Measurements from ENCODE around the gene UBE3A.

UBE3A gene

GRCh38 chr15:25402342-25402741, 36.5 kb downstream of the UBE3A start:
- DNase-seq = no peak

DNA sequence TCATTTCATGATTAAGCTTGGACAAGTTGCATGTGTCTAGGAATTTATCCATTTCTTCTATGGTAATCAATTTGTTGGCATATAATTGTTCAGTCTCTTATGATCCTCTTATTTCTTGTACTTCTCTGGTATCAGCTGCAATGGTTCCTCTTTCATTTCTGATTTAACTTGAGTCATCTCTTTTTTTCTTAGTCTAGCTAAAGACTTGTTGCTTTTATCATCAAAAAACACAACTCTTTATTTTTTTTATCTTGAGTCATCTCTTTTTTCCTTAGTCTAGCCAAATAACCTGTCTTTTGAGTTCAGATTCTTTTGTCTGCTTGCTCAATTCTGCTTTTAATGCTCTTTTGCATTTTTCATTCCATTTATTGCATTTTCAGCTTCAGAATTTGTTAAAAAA, 37.3 kb downstream of the UBE3A start:
- no peak for DNase-seq

DNA sequence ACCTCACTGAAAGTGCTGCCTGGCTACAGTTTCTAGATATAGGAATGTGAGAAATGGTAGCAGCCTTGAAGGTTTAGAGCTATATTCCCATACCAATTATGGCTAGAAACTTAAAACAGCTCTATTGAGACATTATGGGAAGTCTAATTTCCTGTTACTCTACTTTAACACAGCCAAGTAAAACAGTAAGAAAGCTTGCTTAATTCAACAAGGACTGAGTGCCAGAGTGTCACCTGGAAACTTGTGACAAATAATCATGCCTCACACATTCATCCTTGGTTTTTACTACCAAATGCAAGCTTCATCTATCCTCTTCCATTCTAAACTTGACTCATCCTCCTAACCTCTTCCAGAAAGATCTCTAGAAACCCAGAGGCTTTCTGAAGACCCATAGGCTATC, 41.7 kb downstream of the UBE3A start:
- DNase-seq = no peak

DNA sequence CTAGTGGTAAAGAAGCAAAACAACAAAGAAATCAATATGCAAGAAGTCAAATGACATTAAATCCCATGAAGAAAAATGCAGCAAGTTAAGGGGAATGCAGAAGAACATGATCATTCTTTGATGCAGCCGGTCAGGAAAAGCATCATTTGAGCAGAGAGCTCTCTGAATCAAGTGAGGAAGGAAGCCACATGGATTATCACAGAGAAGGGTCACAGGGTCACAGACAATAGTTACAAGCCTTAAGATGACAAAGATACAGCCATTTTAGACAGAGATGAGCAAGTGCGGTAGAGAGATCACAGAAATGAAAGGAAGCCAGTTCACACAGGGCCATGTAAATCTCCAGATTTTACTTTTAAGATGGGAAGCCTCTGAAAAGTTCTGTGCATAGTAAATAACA, 43.9 kb downstream of the UBE3A start:
- DNase-seq = no peak

GRCh38 chr15:25392806-25393205, 46.0 kb downstream of the UBE3A start:
- DNase-seq = no peak

- DNase-seq = no peak
Observed at GRCh38 chr15:25391971-25392721, 46.7 kb downstream of the UBE3A start.

GRCh38 chr15:25385986-25386385, 52.8 kb downstream of the UBE3A start:
- DNase-seq = no peak

GRCh38 chr15:25381579-25381978, 57.2 kb downstream of the UBE3A start:
- no peak for DNase-seq

DNA sequence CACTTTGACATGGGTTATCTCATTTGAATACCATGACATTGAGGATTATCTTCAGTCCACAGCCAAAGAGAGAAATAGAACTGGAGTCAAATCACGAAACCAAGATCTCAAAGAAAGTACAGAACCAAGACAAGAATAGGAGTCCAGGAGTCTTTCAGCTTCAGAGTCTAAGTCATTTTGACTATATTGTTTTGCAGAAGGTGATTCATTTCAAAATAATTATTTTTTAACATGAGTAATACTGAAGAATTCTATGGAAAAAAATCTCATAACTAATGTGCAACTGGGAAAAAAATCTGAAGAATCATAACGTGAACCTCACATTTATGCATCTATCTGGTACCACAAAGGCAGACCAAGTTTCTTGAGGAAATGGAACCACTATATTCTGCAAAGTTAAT, 60.3 kb downstream of the UBE3A start:
- DNase-seq = no peak

DNA sequence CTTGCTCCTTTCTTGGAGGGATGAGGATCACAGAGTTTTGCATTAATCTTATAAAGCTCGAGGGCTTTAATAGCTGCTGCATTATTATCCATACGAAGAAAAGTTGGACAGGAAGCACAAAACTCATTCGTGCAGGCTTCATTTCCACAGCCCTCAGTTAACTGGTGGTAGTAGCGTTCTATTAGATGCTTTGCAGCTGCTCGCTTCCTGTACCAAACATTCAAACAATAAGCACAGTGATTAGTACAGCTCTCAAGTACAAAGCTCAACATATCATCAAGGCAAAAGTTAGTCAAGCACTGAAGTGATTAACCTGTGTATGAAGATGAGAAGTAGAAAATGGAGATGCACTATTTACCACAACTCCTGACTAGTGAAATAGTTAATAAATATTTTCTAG, 63.3 kb downstream of the UBE3A start:
- DNase-seq = no peak

DNA sequence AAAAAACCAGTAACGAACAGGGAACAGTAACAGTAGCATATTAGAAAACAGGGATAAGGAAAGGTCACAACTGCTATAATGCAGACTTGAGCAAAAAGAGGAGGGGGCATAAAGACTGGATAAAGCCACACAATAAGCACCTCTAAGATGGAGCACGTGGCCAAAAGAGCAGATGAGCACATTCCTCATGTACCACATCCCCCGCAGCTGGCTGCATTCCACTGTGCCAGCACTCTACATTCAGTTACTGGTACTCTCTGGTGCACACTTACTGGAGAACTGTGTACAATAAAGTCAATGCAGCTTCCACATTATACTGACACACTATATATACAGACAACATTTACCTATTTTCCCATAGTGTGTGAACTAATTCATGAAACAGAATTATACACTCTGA, 64.7 kb downstream of the UBE3A start:
- no peak for DNase-seq

- no peak for DNase-seq
Observed at GRCh38 chr15:25372298-25372697, 66.5 kb downstream of the UBE3A start.

DNA sequence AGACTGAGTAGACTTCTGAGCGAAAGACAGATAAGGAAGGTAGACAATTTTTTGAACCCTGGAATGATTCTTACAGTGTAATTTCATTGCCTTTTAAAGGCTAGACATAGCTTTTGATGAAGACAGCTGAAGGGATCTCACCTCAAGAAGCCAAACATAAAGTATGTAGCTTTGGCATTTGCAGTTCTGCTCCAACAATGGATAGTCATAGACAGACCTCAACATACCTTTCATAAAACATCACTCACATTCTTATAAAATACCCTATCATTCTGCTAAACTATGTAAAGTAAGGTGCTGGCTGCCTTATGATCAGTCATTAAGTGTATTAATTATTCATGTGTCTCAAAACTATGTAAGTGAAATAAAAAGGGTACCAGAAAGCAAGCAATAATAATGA, 70.0 kb downstream of the UBE3A start:
- DNase-seq = no peak

GRCh38 chr15:25366058-25366457, 72.8 kb downstream of the UBE3A start:
- DNase-seq = no peak

GRCh38 chr15:25362545-25362944, 76.3 kb downstream of the UBE3A start:
- DNase-seq = no peak

DNA sequence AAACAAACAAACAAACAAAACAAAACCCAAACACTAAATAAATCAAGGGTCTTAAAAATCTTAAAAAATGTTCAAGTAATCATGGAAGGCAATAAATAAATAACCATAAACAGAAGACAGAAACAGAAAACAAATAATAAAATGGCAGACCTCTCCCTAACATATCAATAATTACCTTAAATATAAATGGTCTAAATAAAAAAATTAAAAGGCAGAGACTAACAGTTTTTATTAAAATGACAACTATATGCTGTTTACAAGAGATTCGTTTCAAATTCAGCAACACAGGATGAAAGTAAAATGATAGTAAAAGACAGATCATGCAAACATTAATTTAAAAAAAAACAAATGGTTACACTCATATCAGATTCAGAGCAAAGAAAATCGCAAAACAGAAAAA, 91.1 kb downstream of the UBE3A start:
- no peak for DNase-seq

DNA sequence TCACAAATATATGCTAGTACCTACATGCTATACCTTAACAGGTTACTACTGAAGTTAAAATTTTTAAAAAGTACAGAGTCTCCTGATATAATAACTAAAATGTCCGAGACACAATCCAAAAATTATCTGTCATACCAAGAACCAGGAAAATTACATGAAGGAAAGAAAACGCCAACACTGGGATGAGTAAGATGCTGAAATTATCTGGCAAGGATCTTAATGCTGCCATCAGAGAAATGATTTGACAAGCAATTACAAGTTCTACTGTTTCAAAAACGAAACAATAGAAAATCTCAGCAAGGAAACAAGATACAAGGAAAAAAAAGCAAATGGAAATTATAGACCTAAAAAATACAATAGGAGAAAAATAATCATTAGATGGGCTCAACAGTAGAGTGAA, 92.5 kb downstream of the UBE3A start:
- no peak for DNase-seq

GRCh38 chr15:25345943-25346342, 92.9 kb downstream of the UBE3A start:
- DNase-seq = no peak

DNA sequence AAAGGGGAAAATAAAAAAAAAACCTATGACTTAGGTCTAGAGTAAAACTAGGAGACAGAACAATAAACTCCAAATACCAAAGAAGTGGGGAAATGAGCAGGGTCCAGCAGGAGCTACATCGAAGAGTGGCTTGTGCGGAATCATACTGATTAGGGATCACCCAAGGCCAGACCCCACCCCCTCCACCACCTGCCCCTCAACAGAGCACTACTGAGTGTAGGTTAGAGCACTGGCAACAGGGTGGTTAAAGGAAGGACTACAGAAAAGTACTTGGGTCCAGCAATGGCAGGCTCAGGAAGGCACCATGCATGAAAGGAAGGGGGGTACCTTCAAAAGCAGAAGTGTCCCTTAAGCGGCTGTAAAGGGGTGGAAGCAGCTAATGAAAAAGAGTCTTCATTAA, 96.2 kb downstream of the UBE3A start:
- DNase-seq = no peak

- no peak for DNase-seq
Observed at GRCh38 chr15:25339431-25339830, 99.4 kb downstream of the UBE3A start.

GRCh38 chr15:25335279-25335678, 103.5 kb downstream of the UBE3A start:
- DNase-seq = no peak

DNA sequence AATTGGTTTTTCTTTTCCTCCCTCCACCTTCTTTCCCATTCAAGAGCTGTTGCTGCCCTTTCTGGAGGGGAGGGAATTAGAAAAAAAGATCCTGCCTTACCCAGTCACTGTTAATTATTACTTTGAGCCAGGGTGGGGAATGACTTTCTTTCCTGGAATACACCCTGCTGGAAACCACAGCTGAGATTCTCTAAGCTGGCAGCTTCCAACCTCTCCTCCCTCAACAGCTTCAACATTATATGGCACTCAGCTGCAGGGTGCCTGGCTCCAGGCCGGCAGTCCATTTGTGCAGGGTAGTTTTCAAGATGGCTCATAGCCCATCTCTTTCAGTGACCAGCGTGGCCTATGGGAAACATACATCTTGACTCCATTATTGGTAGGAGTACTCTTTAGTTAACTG, 105.8 kb downstream of the UBE3A start:
- no peak for DNase-seq

DNA sequence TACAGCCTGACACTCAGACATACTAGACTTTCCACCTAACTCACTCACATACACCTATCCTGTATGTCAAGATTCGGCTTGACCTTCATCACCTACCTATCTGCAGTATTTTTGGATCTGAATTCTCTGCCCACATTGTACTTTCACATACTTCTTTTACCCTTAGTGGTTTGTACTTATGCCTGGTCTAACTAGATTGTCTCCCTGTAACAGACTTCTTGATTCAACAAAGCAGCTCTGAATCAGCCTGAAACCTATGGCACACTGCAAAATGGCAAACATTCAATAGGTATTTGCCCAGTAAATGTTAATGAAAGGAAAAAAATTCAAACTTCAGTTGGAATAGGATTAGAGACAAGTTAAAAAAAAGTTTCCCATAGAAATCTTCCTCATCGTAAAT, 106.5 kb downstream of the UBE3A start:
- no peak for DNase-seq

DNA sequence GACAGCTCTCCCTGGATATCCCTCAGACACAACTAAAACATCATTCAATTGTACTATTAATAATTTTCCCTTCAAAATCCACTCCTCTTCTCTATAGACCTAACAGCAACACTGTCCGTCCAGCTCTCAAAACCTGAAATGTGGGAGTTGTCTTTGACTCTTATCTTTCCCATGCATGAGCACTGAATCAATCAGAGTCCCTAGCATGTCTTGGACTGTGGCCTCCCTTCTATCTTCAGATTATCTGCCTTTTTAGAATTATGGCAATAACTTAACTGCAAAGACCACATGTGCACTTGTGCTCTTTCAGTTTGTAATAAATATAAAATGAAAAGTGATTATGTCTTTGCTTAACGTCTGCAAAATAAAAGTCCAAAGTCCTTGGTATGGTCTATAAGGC, 107.0 kb downstream of the UBE3A start:
- DNase-seq = no peak

GRCh38 chr15:25331404-25331803, 107.4 kb downstream of the UBE3A start:
- DNase-seq = no peak

DNA sequence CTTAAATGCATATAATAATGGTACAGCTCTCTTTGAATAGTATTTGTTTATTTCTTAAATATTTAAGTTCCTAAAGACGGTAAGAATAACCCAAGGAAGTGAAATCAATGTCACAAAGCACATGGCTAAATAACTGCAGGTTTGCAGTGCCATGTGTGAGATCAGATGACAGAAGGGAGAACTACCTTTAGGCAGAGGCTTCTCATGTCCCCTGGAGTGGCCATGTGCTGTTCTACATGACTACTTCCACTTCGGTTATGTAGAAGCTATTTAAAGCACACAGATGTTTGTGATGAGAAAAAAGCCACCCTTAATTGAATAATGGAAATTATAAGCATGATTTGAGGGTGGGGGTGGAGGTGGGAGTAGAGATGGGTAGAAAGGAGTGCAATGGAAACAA, 109.1 kb downstream of the UBE3A start:
- DNase-seq = no peak
